HG03457 (cell line): ENCODE data around the gene POM121L2.
"Not testable (repeated sequence)": the region's sequence is repeated elsewhere in the genome, so short reads cannot be mapped to it uniquely, and the experiment has no call there.

Experiments used
- ATAC-seq: cut with Tn5 transposase; IDR thresholded peaks from one replicate; pipeline ENCODE4 v1.9.1; 2021; ENCODE audit warnings: moderate number of reproducible peaks; ENCODE audit not compliant: unreplicated experiment

POM121L2 gene

GRCh38 chr6:27294409-27294808, 17.7 kb downstream of the POM121L2 start:
- no peak for ATAC-seq

GRCh38 chr6:27293436-27294098, 18.5 kb downstream of the POM121L2 start:
- ATAC-seq: no peak

GRCh38 chr6:27290850-27291208, 21.2 kb downstream of the POM121L2 start:
- no peak for ATAC-seq

GRCh38 chr6:27290065-27290849, 21.8 kb downstream of the POM121L2 start:
- ATAC-seq: no peak

- ATAC-seq: no peak
Measured at GRCh38 chr6:27288136-27289044, 23.7 kb downstream of the POM121L2 start.

GRCh38 chr6:27287751-27288135, 24.3 kb downstream of the POM121L2 start:
- ATAC-seq: no peak

GRCh38 chr6:27286141-27286540, 25.9 kb downstream of the POM121L2 start:
- ATAC-seq: no peak

GRCh38 chr6:27283279-27283678, 28.8 kb downstream of the POM121L2 start:
- ATAC-seq: no peak

- no peak for ATAC-seq
Measured at GRCh38 chr6:27281569-27281968, 30.5 kb downstream of the POM121L2 start.

- no peak for ATAC-seq
Measured at GRCh38 chr6:27281105-27281539, 31.0 kb downstream of the POM121L2 start.

GRCh38 chr6:27280540-27281000, 31.5 kb downstream of the POM121L2 start:
- ATAC-seq: no peak

- no peak for ATAC-seq
Measured at GRCh38 chr6:27280064-27280539, 32.0 kb downstream of the POM121L2 start.

- ATAC-seq: no peak
Measured at GRCh38 chr6:27279513-27280063, 32.5 kb downstream of the POM121L2 start.

GRCh38 chr6:27275025-27275956, 36.8 kb downstream of the POM121L2 start:
- no peak for ATAC-seq

- no peak for ATAC-seq
Measured at GRCh38 chr6:27273783-27274182, 38.3 kb downstream of the POM121L2 start.

GRCh38 chr6:27268803-27269202, 43.3 kb downstream of the POM121L2 start:
- ATAC-seq: no peak

GRCh38 chr6:27267857-27268434, 44.1 kb downstream of the POM121L2 start:
- no peak for ATAC-seq

- not testable (repeated sequence) for ATAC-seq
Measured at GRCh38 chr6:27267003-27267402, 45.1 kb downstream of the POM121L2 start.

- no peak for ATAC-seq
Measured at GRCh38 chr6:27263886-27264285, 48.2 kb downstream of the POM121L2 start.
